Fibroblast of gingiva (primary cell): ENCODE results near the gene CHST8.

Experiments used
- DNase-seq: peaks from one replicate; pipeline ENCODE4 v3.0.0-alpha.2; 2011; ENCODE audit warnings: low read depth

The CHST8 gene

DNA sequence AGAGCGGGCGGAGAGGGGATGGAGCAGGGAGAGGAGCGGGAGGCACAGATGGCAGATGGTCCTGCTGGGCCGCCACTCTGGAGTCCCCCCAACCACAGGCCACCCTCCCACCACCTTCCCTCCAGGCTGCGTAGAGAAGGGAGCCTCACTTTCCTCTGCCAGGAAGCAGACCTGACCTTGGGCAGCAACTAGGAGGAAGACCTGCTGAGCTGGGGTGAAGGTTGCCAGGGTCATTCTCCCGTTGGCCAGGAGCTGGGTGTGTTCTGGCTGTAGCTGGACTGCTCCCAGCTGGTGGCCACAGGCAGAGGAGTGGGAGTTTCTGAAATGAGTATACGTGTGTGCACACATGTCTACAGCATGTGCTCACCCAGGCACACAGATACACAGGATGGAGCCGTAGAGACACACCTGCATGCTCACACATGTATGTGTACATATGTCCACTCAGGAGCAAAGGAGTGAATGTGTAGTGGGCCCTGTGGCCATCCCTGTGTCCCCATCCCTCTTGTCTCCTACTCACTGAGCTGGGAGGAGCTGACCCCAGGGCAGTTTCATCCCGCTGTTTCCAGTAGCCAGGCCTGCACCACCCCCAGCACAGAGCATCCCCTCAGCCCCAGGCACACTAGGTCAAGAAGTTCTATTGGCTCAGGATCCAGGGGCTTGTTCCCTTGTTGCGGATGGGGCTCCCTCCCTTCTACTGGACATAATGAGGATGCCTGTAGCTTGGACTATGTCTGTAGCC lies 53.0 kb downstream of the CHST8 start:
- DNase-seq, result no peak

- no peak for DNase-seq
Measured at GRCh38 chr19:33675501-33676124, 53.9 kb downstream of the CHST8 start.

DNA sequence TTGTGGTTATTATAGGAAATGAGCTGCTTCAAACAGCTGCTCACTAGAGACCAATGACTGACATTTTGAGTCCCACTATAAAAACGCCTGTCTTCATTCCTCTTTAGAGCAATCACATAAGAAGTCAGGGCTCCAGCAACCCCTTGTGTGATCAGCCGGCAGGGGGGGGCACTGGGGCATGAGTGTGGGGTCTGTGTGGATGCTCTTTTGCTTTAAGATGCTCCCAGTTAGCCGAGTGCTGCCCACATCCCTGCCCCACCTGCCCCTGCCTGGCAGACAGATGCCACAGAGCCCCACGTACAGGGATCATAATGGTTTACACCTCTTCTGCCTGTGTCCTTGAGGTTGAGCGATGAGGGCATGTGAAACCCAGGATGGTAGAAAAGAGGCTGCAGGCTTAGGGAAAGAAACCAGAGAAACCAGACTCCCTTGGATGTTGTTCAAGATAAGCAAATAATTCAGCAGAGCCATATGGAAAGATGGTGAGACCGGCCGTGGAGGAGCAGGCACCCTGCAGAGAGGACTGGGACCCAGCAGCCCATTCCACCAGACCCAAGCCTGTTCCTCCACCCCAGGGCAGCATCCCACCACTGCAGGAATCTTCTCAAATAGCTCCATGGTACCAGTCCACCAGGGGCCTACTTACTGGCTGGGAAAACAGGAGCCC lies 55.4 kb downstream of the CHST8 start:
- no peak for DNase-seq

GRCh38 chr19:33677745-33678426 lies 56.1 kb downstream of the CHST8 start:
- DNase-seq, result no peak

GRCh38 chr19:33678796-33679585 lies 57.2 kb downstream of the CHST8 start:
- no peak for DNase-seq

DNA sequence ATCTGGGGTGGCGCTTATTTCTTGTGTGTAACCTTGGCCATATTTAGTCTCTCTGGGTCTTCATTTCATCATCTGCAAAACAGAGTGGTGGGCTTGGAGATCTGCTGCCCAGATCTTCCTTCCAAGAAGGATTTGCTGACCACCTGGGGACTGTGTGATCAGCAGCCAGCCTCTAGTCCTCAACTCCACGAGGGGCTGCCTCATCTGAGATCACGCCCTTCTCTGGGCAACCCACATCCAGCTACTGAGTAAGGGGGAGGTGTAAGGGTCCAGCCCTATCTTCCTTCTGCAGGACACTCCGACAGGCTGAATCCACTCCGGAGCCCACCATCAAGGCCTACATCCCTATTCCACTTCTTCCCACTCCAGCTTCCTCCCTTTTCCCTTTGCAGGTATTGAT lies 57.9 kb downstream of the CHST8 start:
- no peak for DNase-seq

DNA sequence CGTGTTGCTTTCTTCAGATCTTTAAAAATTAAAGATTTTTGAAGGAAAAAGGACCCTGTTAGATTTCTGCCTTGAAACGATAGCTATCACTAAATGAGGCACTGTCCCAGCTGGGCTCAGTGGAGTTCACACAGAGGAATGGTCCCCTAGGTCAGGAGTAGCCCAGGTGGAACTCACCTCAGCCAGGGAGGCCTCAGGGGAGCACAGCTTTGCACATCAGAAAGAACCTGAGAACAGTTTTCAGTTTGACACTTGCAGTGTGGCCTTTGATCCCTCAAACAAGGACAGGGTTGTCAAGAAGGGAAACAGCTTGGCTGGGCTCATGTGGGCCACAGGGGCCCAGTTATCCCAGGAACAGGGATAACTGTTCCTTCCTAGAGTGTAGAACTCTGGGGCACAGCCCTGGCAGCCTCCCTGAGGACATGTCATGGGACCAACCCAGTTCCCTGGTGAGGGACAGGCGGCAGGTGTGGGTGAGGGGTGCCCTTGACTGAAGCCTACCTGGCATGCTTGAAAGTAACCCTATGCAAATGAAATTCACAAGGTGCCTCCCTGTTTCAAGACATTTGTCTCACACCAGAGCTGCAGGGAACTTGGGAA lies 59.4 kb downstream of the CHST8 start:
- DNase-seq, result no peak

DNA sequence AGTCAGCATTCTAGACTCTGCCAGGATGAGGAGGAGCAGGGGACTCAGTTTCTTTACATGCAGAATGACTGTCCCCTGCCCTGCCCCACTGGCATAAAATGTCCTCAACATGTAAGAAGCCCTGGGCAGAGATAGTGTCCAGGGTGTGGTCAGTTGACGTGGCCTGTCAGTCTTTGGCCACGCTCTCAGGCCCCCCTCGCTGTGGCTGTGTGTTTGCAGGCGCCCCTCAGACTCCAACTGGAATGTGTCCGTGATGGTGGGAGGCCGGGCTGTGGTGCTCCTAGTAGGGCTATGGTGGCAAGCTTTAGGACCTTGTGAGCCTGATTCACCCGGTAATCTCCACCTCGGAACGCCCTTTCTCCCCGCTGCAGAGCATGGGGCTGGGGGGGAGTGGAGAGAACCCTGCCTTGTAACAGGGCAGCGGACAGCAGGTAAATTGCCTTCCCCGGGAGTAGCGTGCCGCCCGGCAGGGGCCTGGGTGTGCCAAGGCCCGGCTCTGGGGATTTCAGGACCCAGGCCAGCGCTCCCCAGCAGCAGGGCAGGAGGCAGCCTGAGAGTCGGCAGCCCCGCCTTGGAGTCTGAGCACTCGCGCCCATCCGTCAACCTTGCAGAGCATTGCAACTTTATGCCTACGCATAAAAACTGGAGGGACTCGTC lies 62.3 kb downstream of the CHST8 start:
- no peak for DNase-seq

DNA sequence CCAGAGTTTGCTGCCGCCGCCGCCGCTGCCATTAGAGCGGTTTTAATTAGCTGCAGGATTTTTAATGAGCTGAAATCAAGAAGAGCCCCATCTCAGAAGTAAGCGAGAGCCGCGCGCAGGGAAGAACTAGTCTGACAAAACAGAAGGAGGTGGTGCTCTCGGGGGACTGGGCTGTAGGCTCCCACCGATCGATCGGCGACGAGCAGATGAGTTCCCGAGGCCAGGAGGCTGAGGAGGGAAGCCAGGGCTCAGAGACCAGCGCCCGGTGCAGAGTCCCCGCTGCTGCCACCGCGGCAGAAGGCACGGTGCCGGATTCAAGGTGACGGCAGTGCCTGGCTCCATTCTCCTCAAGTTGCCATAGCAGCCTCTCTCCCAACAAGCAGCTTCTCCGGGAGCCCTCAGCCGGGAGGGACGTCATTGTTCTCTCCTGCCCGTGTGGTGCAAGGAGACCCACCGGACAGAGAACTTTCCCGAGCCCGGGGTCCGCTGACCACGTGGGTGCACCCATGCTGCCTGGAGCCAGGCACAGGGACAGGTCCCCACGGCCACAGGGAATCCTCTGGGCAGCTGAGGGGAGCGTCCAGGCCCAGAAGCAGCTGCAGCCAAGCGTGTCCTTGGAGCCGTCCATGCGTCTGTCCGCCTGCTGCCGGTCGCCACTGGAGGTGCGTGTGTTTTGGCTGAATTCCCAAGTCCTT lies 62.9 kb downstream of the CHST8 start:
- DNase-seq, result no peak

- no peak for DNase-seq
Measured at GRCh38 chr19:33685541-33685940, 63.8 kb downstream of the CHST8 start.

DNA sequence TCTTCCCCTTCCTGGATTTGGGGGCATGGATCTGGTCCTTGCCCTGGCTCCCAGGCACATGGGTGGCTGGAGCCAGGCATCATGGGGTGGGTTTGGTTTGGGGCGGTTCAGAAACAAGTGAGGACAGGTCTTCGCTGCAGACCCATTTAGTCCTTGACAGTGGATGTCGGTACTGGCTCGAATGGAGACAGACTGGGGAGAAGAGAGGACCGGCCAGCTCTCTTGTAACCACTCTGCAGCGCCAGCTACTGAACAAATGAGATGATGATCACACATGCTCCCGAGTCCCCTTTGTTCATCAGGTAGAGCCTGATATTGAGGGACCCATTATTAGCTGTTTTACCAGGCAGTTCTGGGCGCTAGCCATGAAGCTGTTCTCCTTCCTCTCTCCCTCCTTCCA lies 64.5 kb downstream of the CHST8 start:
- no peak for DNase-seq

- no peak for DNase-seq
Measured at GRCh38 chr19:33686687-33687480, 65.1 kb downstream of the CHST8 start.

- no peak for DNase-seq
Measured at GRCh38 chr19:33687481-33688170, 65.9 kb downstream of the CHST8 start.

DNA sequence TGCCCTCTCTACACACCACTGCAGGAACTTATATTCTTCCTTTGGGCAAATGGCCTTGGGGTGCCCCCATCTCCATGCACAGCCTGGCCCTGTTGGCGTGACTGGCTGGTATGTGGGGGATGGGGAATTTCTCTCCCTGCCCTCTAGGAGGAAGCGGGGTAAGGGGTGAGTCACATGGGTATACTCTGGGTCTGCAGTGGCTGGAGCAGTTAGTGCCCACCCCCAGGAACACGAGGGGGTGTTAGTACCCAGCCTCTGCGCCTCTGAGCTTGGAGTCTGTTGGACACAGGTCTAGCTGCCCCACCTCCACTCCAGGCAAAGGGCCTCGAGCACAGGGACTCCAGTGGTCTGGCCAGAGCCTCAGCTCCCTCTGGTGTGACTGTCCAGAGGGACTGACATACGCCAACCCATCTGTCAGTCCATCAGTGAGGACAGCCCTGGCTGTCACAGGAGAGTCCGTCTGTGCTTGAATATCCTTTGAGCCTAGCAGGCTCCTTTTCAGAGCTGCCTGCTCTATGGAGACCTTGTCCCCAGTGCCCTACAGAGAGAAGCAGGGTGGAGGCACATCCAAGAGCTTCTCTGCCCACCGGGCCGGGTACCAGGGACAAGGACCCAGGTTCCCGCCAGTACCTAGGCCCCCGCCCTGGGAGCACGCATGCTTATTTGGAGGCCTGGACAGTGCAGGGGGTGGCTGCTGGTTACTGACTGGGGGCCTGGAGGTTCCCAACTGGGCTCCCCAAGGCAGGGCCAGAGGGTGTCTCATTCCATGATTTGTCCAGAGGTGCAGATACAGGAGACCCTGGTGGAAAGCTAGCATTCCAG lies 66.6 kb downstream of the CHST8 start:
- no peak for DNase-seq

- no peak for DNase-seq
Measured at GRCh38 chr19:33689138-33689746, 67.5 kb downstream of the CHST8 start.

DNA sequence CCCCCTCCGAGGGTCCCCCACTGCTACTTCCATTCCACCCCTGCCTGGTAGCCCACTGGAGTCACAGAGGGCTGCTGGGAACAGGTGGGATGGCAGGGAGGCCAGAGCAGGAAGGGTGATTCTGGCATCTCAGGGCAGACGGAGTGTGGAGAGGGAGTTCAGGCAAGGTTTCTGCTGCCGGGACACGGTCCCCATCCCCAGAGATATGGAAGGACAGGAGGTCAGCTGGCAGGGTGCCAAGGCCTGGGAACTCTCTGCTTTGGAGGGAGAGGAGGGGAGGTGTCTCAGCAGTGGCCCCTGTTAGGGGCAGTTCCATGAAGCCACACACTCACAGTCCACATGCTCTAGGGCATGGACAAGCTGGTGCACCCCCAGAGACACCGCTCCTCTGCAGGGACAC lies 68.1 kb downstream of the CHST8 start:
- no peak for DNase-seq

DNA sequence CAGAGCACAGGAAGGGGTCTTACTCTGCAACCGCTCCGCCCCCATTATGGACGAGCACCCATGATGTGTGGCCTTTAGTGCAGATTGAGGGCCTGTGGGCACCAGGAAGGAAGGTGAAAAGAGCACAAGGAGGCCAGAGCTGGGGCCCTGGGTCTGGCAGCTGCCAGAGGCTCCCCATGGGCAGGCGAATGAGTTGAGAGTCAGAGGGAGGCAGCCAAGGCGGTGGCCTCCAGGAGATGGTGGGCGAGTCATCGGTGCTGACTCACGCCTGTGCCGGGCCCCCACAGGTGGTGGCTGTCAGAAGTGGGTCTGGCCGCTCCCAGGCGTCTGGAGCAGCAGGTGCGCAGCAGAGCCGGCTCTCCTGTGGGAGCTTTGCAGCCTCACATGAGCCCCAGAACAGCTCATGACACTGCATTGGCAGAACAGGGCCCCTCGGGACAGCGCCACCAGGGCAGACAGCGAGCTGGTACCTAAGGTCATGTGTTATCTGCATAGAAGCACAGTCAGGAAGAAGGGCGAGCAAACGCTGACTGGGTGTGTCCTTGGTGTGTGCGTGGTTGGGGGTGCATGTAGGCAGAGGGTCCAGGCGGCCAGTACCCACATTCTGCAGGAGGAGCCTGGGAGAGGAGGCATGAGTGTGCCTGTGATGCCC lies 68.8 kb downstream of the CHST8 start:
- DNase-seq, result no peak
